Measurements from ENCODE around the gene TRIM41. TPM values are rescaled to one million over a fixed set of nuclear protein-coding genes. Genes with fewer than 3 reads are reported as not detected.
A peak's percentile ranks its signal among the peaks of the same experiment; 100 is the strongest.

TRIM41 gene
- total and polyA plus RNA-seq, 2 of the 13 experiments (the other 11 are each of a cell fraction or from before 2014, with no cell fraction given): 10.2 to 16.7 TPM

GRCh38 chr5:181260720-181261319 lies 37.7 kb downstream of the TRIM41 start, which contains the start of gene TRIM52 (continued):
- TF ChIP-seq ZHX1 (CRISPR knock-in tag; IDR thresholded peaks at IDR 0.05; ENCODE audit: low read depth) (peak; percentile 64), ZBTB39 (CRISPR knock-in tag; IDR thresholded peaks at IDR 0.05) (no peak), MYPOP (CRISPR knock-in tag; IDR thresholded peaks at IDR 0.05) (no peak; the same call in 1 of the 2 replicates), ZNF407 (CRISPR knock-in tag; IDR thresholded peaks at IDR 0.05; ENCODE audit: not compliant biosample characterization) (no peak), ZNF414 (CRISPR knock-in tag; IDR thresholded peaks at IDR 0.05) (no peak; the same call in 1 of the 2 replicates), PHF8 (CRISPR knock-in tag; IDR thresholded peaks at IDR 0.05) (no peak; the same call in 1 of the 2 replicates), KMT2B (CRISPR knock-in tag; IDR thresholded peaks at IDR 0.05) (peak; percentile 88; the same call in 1 of the 2 replicates), ZNF737 (CRISPR knock-in tag; IDR thresholded peaks at IDR 0.05; ENCODE audit: borderline replicate concordance) (peak; percentile 53; the same call in 1 of the 2 replicates), KAT2B (IDR thresholded peaks at IDR 0.05; ENCODE audit: borderline replicate concordance, low read depth, low read length) (no peak), TBP (CRISPR knock-in tag; IDR thresholded peaks at IDR 0.05) (no peak), MED1 (CRISPR knock-in tag; IDR thresholded peaks at IDR 0.05) (peak; percentile 78), ZNF644 (CRISPR knock-in tag; IDR thresholded peaks at IDR 0.05; ENCODE audit: low read depth) (no peak), SIN3A (IDR thresholded peaks at IDR 0.05; ENCODE audit: borderline replicate concordance, low read depth, low read length) (peak; percentile 83; the same call in 1 of the 2 replicates), ZNF749 (CRISPR knock-in tag; IDR thresholded peaks at IDR 0.05; ENCODE audit: borderline replicate concordance) (peak; percentile 82; the same call in 1 of the 2 replicates)
